OCI-M1 (cell line): ENCODE results near the gene TSNAX.
"Not testable (repeated sequence)": the region's sequence is repeated elsewhere in the genome, so short reads cannot be mapped to it uniquely, and the experiment has no call there.

Source experiments
- DNase-seq: peaks from one replicate; lab custom pipeline; 2025; lab: John Stamatoyannopoulos, UW

Gene TSNAX

GRCh38 chr1:231528172-231529029 is at the start of gene TSNAX:
TSS of gene TSNAX (plus strand) at chr1:231528669. CDS start at chr1:231528811, 142 bp downstream.
- peak; percentile 97 for DNase-seq

GRCh38 chr1:231478811-231479210 is 49.7 kb upstream of the TSNAX start:
- no peak for DNase-seq

- no peak for DNase-seq
Observed at GRCh38 chr1:231480008-231480407, 48.5 kb upstream of the TSNAX start.

GRCh38 chr1:231481289-231481688 is 47.2 kb upstream of the TSNAX start:
- DNase-seq = no peak

- DNase-seq = no peak
Observed at GRCh38 chr1:231485029-231485784, 43.3 kb upstream of the TSNAX start.

- DNase-seq = no peak
Observed at GRCh38 chr1:231487019-231487418, 41.5 kb upstream of the TSNAX start.

- no peak for DNase-seq
Observed at GRCh38 chr1:231487910-231488309, 40.6 kb upstream of the TSNAX start.

- DNase-seq = peak; percentile 77
Observed at GRCh38 chr1:231493421-231494185, 34.9 kb upstream of the TSNAX start.

- no peak for DNase-seq
Observed at GRCh38 chr1:231494439-231495110, 33.9 kb upstream of the TSNAX start.

- DNase-seq = no peak
Observed at GRCh38 chr1:231497629-231498152, 30.8 kb upstream of the TSNAX start.

GRCh38 chr1:231499148-231499763 is 29.2 kb upstream of the TSNAX start:
- no peak for DNase-seq

GRCh38 chr1:231500666-231501065 is 27.8 kb upstream of the TSNAX start:
- DNase-seq = no peak

- not testable (repeated sequence) for DNase-seq
Observed at GRCh38 chr1:231503168-231503567, 25.3 kb upstream of the TSNAX start.

- DNase-seq = no peak
Observed at GRCh38 chr1:231507476-231508355, 20.8 kb upstream of the TSNAX start.

- peak; percentile 42 for DNase-seq
Observed at GRCh38 chr1:231508497-231508896, 20.0 kb upstream of the TSNAX start.

- no peak for DNase-seq
Observed at GRCh38 chr1:231508941-231509340, 19.5 kb upstream of the TSNAX start.

- peak; percentile 20 for DNase-seq
Observed at GRCh38 chr1:231512147-231512698, 16.2 kb upstream of the TSNAX start.

GRCh38 chr1:231515748-231516147 is 12.7 kb upstream of the TSNAX start:
- peak; percentile 15 for DNase-seq

- DNase-seq = no peak
Observed at GRCh38 chr1:231517076-231517475, 11.4 kb upstream of the TSNAX start.
